Mesodermal cell (in vitro differentiated cells): Measurements from ENCODE around the gene WBP2. TPM values are rescaled to one million over a fixed set of nuclear protein-coding genes. Genes with fewer than 3 reads are reported as not detected.

Source experiments
- H3K27ac ChIP-seq: 2 replicates; pipeline ENCODE4 v1.7.0; 2013; ENCODE audit warnings: mild to moderate bottlenecking, low read depth, low read length, moderate library complexity; ENCODE audit not compliant: severe bottlenecking
- H3K36me3 ChIP-seq: 2 replicates; pipeline ENCODE4 v1.7.1; 2013; ENCODE audit warnings: mild to moderate bottlenecking, low read length, moderate library complexity; ENCODE audit not compliant: control insufficient read depth, insufficient read depth
- H3K4me1 ChIP-seq: one replicate; pipeline ENCODE4 v1.7.1; 2013; ENCODE audit warnings: mild to moderate bottlenecking, low read length; ENCODE audit not compliant: insufficient read depth, control insufficient read depth, poor library complexity, severe bottlenecking
- H3K4me3 ChIP-seq: 2 replicates; pipeline ENCODE4 v1.7.0; 2013; ENCODE audit warnings: low read length, control low read depth, mild to moderate bottlenecking; ENCODE audit not compliant: insufficient read depth, poor library complexity, severe bottlenecking; ENCODE audit errors: extremely low read depth
- H3K9me3 ChIP-seq: 2 replicates; pipeline ENCODE4 v1.7.1; 2013; ENCODE audit warnings: mild to moderate bottlenecking, low read length, moderate library complexity; ENCODE audit not compliant: control insufficient read depth
- WGBS, 2 experiments: methylation state at CpG; one replicate each; pipeline ENCODE4 v1.1.5; 2013; ENCODE audit warnings: missing lambda C conversion rate in 2 of 2; ENCODE audit not compliant: insufficient coverage in 2 of 2; 5-methylcytosine and 5-hydroxymethylcytosine counted together
- polyA plus RNA-seq, 2 experiments: library from polyadenylated mRNA; stranded (reverse); fragments of 50-300 nt; gene quantifications; one replicate each; pipeline ENCODE4 v1.2.3, GENCODE V29; 2013

Gene WBP2
- 129 TPM for polyA plus RNA-seq (2013, experiment 1 of 2)
- 107 TPM for polyA plus RNA-seq (2013, experiment 2 of 2)

GRCh38 chr17:75855310-75856061, at the start of gene WBP2:
Gene WBP2 (minus strand): TSS chr17:75855335. CDS start chr17:75855297, 38 bp downstream.
- 0 to 1% methylated on average over 31 to 36 of the region's 58 CpGs for whole genome bisulfite sequencing, 2 experiments
- H3K4me3 ChIP-seq, result peak within 1 kb of the TSS; percentile 88
- H3K9me3 ChIP-seq, result no peaks in the 10 kb centered on the region
- peak within 1 kb of the TSS; percentile 93 for H3K27ac ChIP-seq
- H3K36me3 ChIP-seq, result peaks cover 23% of the 10 kb centered on the region
- H3K4me1 ChIP-seq, result peaks cover 14% of the 10 kb centered on the region

- no peaks in the 10 kb centered on the region for H3K9me3 ChIP-seq
- 90 to 97% methylated on average over 3 to 6 of the region's 6 CpGs for WGBS, 2 experiments
- peaks cover 14% of the 10 kb centered on the region for H3K4me1 ChIP-seq
- no peak overlapping the region for H3K27ac ChIP-seq
- no peak overlapping the region for H3K4me3 ChIP-seq
- H3K36me3 ChIP-seq, result peaks cover 52% of the 10 kb centered on the region
Observed at GRCh38 chr17:75902406-75902805, 47.3 kb upstream of the WBP2 start.

- 90% methylated on average over 14 to 18 of the region's 18 CpGs for WGBS, 2 experiments
- H3K27ac ChIP-seq, result no peak overlapping the region
- H3K9me3 ChIP-seq, result no peaks in the 10 kb centered on the region
- H3K36me3 ChIP-seq, result peaks cover 52% of the 10 kb centered on the region
- peaks cover 18% of the 10 kb centered on the region for H3K4me1 ChIP-seq
- no peak overlapping the region for H3K4me3 ChIP-seq
Observed at GRCh38 chr17:75901727-75902126, 46.6 kb upstream of the WBP2 start.

GRCh38 chr17:75900691-75901533, 45.8 kb upstream of the WBP2 start:
- no peak overlapping the region for H3K27ac ChIP-seq
- WGBS, 2 experiments, result 94 to 97% methylated on average over 9 to 10 of the region's 13 CpGs
- peaks cover 52% of the 10 kb centered on the region for H3K36me3 ChIP-seq
- no peaks in the 10 kb centered on the region for H3K9me3 ChIP-seq
- H3K4me1 ChIP-seq, result peaks cover 18% of the 10 kb centered on the region
- H3K4me3 ChIP-seq, result no peak overlapping the region

- H3K4me3 ChIP-seq, result no peak overlapping the region
- WGBS, 2 experiments, result 96 to 98% methylated on average over 20 to 22 of the region's 23 CpGs
Observed at GRCh38 chr17:75899767-75900468, 44.8 kb upstream of the WBP2 start.

GRCh38 chr17:75899353-75899752, 44.2 kb upstream of the WBP2 start:
- Histone ChIP-seq H3K9me3 (no peaks in the 10 kb centered on the region), H3K27ac (no peak overlapping the region), H3K4me1 (peaks cover 17% of the 10 kb centered on the region), H3K36me3 (peaks cover 52% of the 10 kb centered on the region), H3K4me3 (no peak overlapping the region)
- WGBS, 2 experiments, result 97 to 100% methylated on average over 3 to 10 of the region's 13 CpGs

More at GRCh38 chr17:75899767-75900468, 44.8 kb upstream of the WBP2 start:
- H3K9me3 ChIP-seq, result no peaks in the 10 kb centered on the region
- H3K27ac ChIP-seq, result no peak overlapping the region
- H3K4me1 ChIP-seq, result peaks cover 13% of the 10 kb centered on the region
- peaks cover 52% of the 10 kb centered on the region for H3K36me3 ChIP-seq

GRCh38 chr17:75898791-75899190, 43.7 kb upstream of the WBP2 start:
- 94 to 98% methylated on average over 11 to 15 of the region's 16 CpGs for WGBS, 2 experiments
- Histone ChIP-seq H3K27ac (no peak overlapping the region), H3K4me1 (peaks cover 14% of the 10 kb centered on the region), H3K9me3 (no peaks in the 10 kb centered on the region), H3K36me3 (peaks cover 52% of the 10 kb centered on the region), H3K4me3 (no peak overlapping the region)

- H3K36me3 ChIP-seq, result peaks cover 52% of the 10 kb centered on the region
- WGBS, 2 experiments, result 86 to 96% methylated on average over 6 to 8 of the region's 8 CpGs
- H3K9me3 ChIP-seq, result no peaks in the 10 kb centered on the region
- peaks cover 13% of the 10 kb centered on the region for H3K4me1 ChIP-seq
- H3K27ac ChIP-seq, result peak overlapping the region; percentile 69
- no peak overlapping the region for H3K4me3 ChIP-seq
Observed at GRCh38 chr17:75898065-75898464, 42.9 kb upstream of the WBP2 start.

- WGBS, 2 experiments, result 55 to 56% methylated on average over 31 to 35 of the region's 37 CpGs
- peak overlapping the region; percentile 69 for H3K27ac ChIP-seq
- peak overlapping the region; percentile 58 for H3K4me3 ChIP-seq
- H3K4me1 ChIP-seq, result peaks cover 9% of the 10 kb centered on the region
- no peaks in the 10 kb centered on the region for H3K9me3 ChIP-seq
- H3K36me3 ChIP-seq, result peaks cover 53% of the 10 kb centered on the region
Observed at GRCh38 chr17:75897160-75898019, 42.3 kb upstream of the WBP2 start.
